K562 (cell line): ENCODE results near the gene NBEAL2. TPM values are rescaled to one million over a fixed set of nuclear protein-coding genes. Genes with fewer than 3 reads are reported as not detected.

Experiments
- ATAC-seq: fragments of 200-7000 bp; cut with Tn5 transposase; 3 replicates; pipeline ENCODE4 v1.9.1; 2020; ENCODE audit warnings: moderate library complexity
- BruUV-seq: library from RNA; stranded (reverse); fragments of 400-500 nt; replicated peaks from 2 replicates; lab custom pipeline; 2021; lab: Mats Ljungman, UMichigan
- CTCF ChIA-PET: fragments of 300-600 bp; formaldehyde crosslinking; extraction: SDS; loops from one replicate; lab custom pipeline; 2021; ENCODE audit warnings: low intra/inter-chr PET ratio; lab: Yijun Ruan, JAX
- POLR2A ChIA-PET: fragments of 300-600, 350-650 bp; sonication (Branson Sonifier 250); formaldehyde crosslinking; extraction: SDS; loops from one replicate; lab custom pipeline; 2021; ENCODE audit warnings: antibody characterized with exemption, inconsistent platforms; lab: Yijun Ruan, JAX
- DNase-seq, 4 experiments: peaks; one replicate each; pipeline versions ENCODE4 v3.0.0 to v3.0.0-alpha.2; 2011 to 2018; ENCODE audit warnings: low spot score in 3 of 4, mixed read lengths in 3 of 4; ENCODE audit errors: extremely low read depth in 1 of 4
- FAIRE-seq: peaks from 2 replicates; lab custom pipeline; 2011; peaks lifted over from hg19 to GRCh38; lab: Jason Lieb, UNC
- H2AFZ ChIP-seq: 2 replicates; pipeline ENCODE4 v1.6.0; 2011; ENCODE audit warnings: low read depth, low read length, control low read depth, inconsistent platforms
- H3K27ac ChIP-seq: fragments of 200-600 bp; 3 replicates; pipeline ENCODE4 v1.8.0; 2011; ENCODE audit warnings: low read depth, mild to moderate bottlenecking, control low read depth, inconsistent platforms, low read length, moderate library complexity, mixed read lengths; ENCODE audit errors: extremely low read depth
- H3K27me3 ChIP-seq, 2 experiments: fragments of 300-600 bp in 1 of 2; 2 replicates in 1 of 2; 3 replicates in 1 of 2; pipeline versions ENCODE4 v1.6.0 to v1.8.0; 2011; ENCODE audit warnings: inconsistent platforms in 2 of 2, low read length in 2 of 2, mild to moderate bottlenecking in 1 of 2, mixed read lengths in 1 of 2, moderate library complexity in 1 of 2; ENCODE audit not compliant: control insufficient read depth in 2 of 2, insufficient read depth in 2 of 2
- H3K36me3 ChIP-seq: fragments of 300-600 bp; 3 replicates; pipeline ENCODE4 v1.8.0; 2011; ENCODE audit warnings: mild to moderate bottlenecking, low read length, inconsistent platforms; ENCODE audit not compliant: control insufficient read depth, insufficient read depth
- H3K4me1 ChIP-seq, 2 experiments: fragments of 200-600 bp in 1 of 2; replicated peaks in 1 of 2; 2 replicates in 1 of 2; 3 replicates in 1 of 2; pipeline versions ENCODE4 v1.5.1 to v1.8.0; 2011; ENCODE audit warnings: inconsistent platforms in 2 of 2, low read length in 2 of 2, mild to moderate bottlenecking in 1 of 2, mixed read lengths in 1 of 2, moderate library complexity in 1 of 2; ENCODE audit not compliant: control insufficient read depth in 2 of 2, insufficient read depth in 2 of 2
- H3K4me2 ChIP-seq: 2 replicates; pipeline ENCODE4 v1.6.1; 2011; ENCODE audit warnings: low read length, control low read depth, inconsistent platforms, mixed read lengths; ENCODE audit not compliant: insufficient read depth
- H3K4me3 ChIP-seq: fragments of 200-600 bp; sonication (generic), shearing (Covaris generic); 2 replicates; pipeline ENCODE4 v1.5.1; 2016; ENCODE audit warnings: control low read depth, inconsistent platforms
- H3K79me2 ChIP-seq: fragments of 200-600 bp; 3 replicates; pipeline ENCODE4 v1.8.0; 2011; ENCODE audit warnings: low read length, inconsistent platforms; ENCODE audit not compliant: control insufficient read depth, insufficient read depth
- H3K9ac ChIP-seq, 2 experiments: 2 replicates each; pipeline versions ENCODE4 v1.6.0 to v1.6.1; 2011; ENCODE audit warnings: low read depth in 2 of 2, low read length in 2 of 2, control low read depth in 1 of 2, inconsistent platforms in 1 of 2, mild to moderate bottlenecking in 1 of 2, mixed read lengths in 1 of 2; ENCODE audit not compliant: insufficient read depth in 1 of 2
- H3K9me1 ChIP-seq: one replicate; pipeline ENCODE4 v1.6.0; 2011; ENCODE audit warnings: inconsistent platforms, mild to moderate bottlenecking, low read length, moderate library complexity; ENCODE audit not compliant: control insufficient read depth, insufficient read depth
- H3K9me3 ChIP-seq: replicated peaks from 2 replicates; pipeline ENCODE4 v1.5.1; 2011; ENCODE audit warnings: low read depth, low read length, inconsistent platforms; ENCODE audit not compliant: control insufficient read depth, insufficient read depth
- H4K20me1 ChIP-seq: replicated peaks from 2 replicates; pipeline ENCODE4 v1.6.1; 2011; ENCODE audit warnings: low read length, inconsistent platforms, mixed read lengths; ENCODE audit not compliant: control insufficient read depth, insufficient read depth
- CEBPB ChIP-seq: fragments of 450-650 bp; IDR thresholded peaks from 2 replicates; pipeline ENCODE4 v1.6.1; 2016; ENCODE audit warnings: missing genetic modification characterization, missing compliant biosample characterization
- NCOA2 ChIP-seq, 2 experiments: fragments of 450-650 bp; IDR thresholded peaks; 2 replicates each; pipeline ENCODE4 v1.6.1; 2018; ENCODE audit warnings: mild to moderate bottlenecking in 2 of 2, moderate library complexity in 1 of 2; ENCODE audit not compliant: partially characterized antibody in 2 of 2
- RAD21 ChIP-seq, 2 experiments: fragments of 250-450 bp in 1 of 2; fragments of 450-650 bp in 1 of 2; sonication (Bioruptor Pico) in 1 of 2; formaldehyde crosslinking in 1 of 2; IDR thresholded peaks in 1 of 2; conservative IDR thresholded peaks in 1 of 2; 2 replicates each; pipeline versions ENCODE4 v1.4.0 to v1.8.0; 2020 to 2022; ENCODE audit warnings: mild to moderate bottlenecking in 2 of 2, moderate library complexity in 1 of 2
- ZNF121 ChIP-seq: sonication (generic); formaldehyde crosslinking; conservative IDR thresholded peaks from 2 replicates; pipeline ENCODE4 v1.8.0; 2022; ENCODE audit warnings: missing genetic modification reagents
- WGBS: fragments of 100-300 bp; shearing (Covaris generic); methylation state at CpG from one replicate; pipeline ENCODE4 v1.1.6; 2016; ENCODE audit warnings: low coverage, mixed read lengths; ENCODE audit not compliant: insufficient coverage; ENCODE audit errors: missing lambda C conversion rate; 5-methylcytosine and 5-hydroxymethylcytosine counted together
- in situ Hi-C: fragments of 300-500 bp; cut with MboI; formaldehyde crosslinking; loops from 4 replicates; pipeline ENCODE4 v1.15.0; 2018; ENCODE audit warnings: inconsistent platforms, mixed read lengths
- intact Hi-C: fragments of 100-400 bp; cut with micrococcal nuclease; formaldehyde crosslinking; loops from 2 replicates; pipeline ENCODE4 v1.14.2; 2022
- polyA plus RNA-seq, 8 experiments: library from polyadenylated mRNA; depleted of rRNA in 4 of 8; stranded (reverse) in 5 of 8; unstranded in 3 of 8; fragments of >200 nt; fragmentation: Nextera tagmentation in 2 of 8; fragmentation: Illumina TruSeq in 1 of 8; extraction: Ambion mirVana in 2 of 8; extraction: Trizol in 1 of 8; gene quantifications; 2 replicates each; pipeline versions ENCODE4 v1.2.1 to v1.2.3, GENCODE V29; 2011 to 2014; ENCODE audit warnings: inconsistent platforms in 1 of 8, missing spikeins in 1 of 8
- total RNA-seq, 7 experiments: library from RNA; depleted of rRNA in 6 of 7; stranded (reverse); fragments of >200 nt in 6 of 7; fragmentation: Illumina TruSeq in 2 of 7; extraction: Trizol in 2 of 7; gene quantifications; 2 replicates each; pipeline versions ENCODE4 v1.2.1 to v1.2.3, GENCODE V29; 2011 to 2021; ENCODE audit warnings: low replicate concordance in 1 of 7

Gene NBEAL2
- total and polyA plus RNA-seq, 9 of the 15 experiments (the other 6 are each of a cell fraction or from before 2014, with no cell fraction given) = 0.06 to 114 (median 29.6) TPM

- Histone ChIP-seq H3K4me3 (no peak overlapping the region), H3K79me2 (peaks cover 97% of the 10 kb centered on the region), H4K20me1 (peaks cover 76% of the 10 kb centered on the region), H3K4me1 (peaks cover 59 to 80% of the 10 kb centered on the region in 2 experiments), H3K9me1 (peaks cover 30% of the 10 kb centered on the region), H3K27ac (peak overlapping the region; percentile 21; the same call in 1 of the 3 replicates), H3K36me3 (peaks cover 47% of the 10 kb centered on the region), H3K27me3 (no peaks in the 10 kb centered on the region), H3K4me2 (no peak overlapping the region), H3K9ac (no peak overlapping the region; a peak in 1 of 4 replicates), H2AFZ (no peak overlapping the region), H3K9me3 (no peaks in the 10 kb centered on the region)
- whole genome bisulfite sequencing = 89% methylated on average over 2 of the region's 2 CpGs
- CTCF ChIA-PET = no interaction called here
- no peak for ATAC-seq
- in situ Hi-C loops = no loop called here
- FAIRE-seq = no peak
- intact Hi-C loops = no loop called here
- no peak for DNase-seq
- TF ChIP-seq ZNF121 (CRISPR knock-in tag) (peak; percentile 83), NCOA2 (IDR thresholded peaks at IDR 0.05; ENCODE audit: partially characterized antibody in 2 of 2) (no peak), CEBPB (tag) (peak; percentile 23; the same call in 1 of the 2 replicates), RAD21 (CRISPR knock-in tag; conservative IDR thresholded peaks at IDR 0.05 in 1 of 2, IDR thresholded peaks at IDR 0.05 in 1 of 2) (0 out of 4 replicates have a peak, but pooled peaks of 1 of the 2 experiments have one; percentile 5)
- BruUV-seq = no TSS peak
- POLR2A ChIA-PET = interaction anchor here (0.6 to 0.7 kb wide), 2 partner anchors 67 to 76 kb away, joined by 3 to 4 read pairs; no protein-coding TSS in a partner anchor
These were observed 29.3 kb upstream of the NBEAL2 start for GRCh38 chr3:46950177-46950576.
